Stomach smooth muscle (tissue), 2 donors: ENCODE measurements around the gene KRT82.

ENCODE experiments used
- H3K27ac ChIP-seq: one replicate; pipeline ENCODE4 v1.7.0; 2013; ENCODE audit warnings: mild to moderate bottlenecking, low read length, inconsistent platforms
- H3K27me3 ChIP-seq, 2 donors: one replicate each; pipeline ENCODE4 v1.7.0; 2013; ENCODE audit warnings: low read length in 2 of 2; ENCODE audit not compliant: insufficient read depth in 2 of 2, control insufficient read depth in 1 of 2
- H3K36me3 ChIP-seq, 2 donors: one replicate each; pipeline ENCODE4 v1.7.0; 2013; ENCODE audit warnings: low read length in 2 of 2; ENCODE audit not compliant: control insufficient read depth in 2 of 2, insufficient read depth in 2 of 2
- H3K4me1 ChIP-seq: one replicate; pipeline ENCODE4 v1.7.0; 2013; ENCODE audit warnings: low read length; ENCODE audit not compliant: control insufficient read depth, insufficient read depth
- H3K4me3 ChIP-seq, 2 donors: one replicate each; pipeline ENCODE4 v1.7.0; 2013; ENCODE audit warnings: low read length in 2 of 2
- H3K9ac ChIP-seq, 2 donors: one replicate each; pipeline ENCODE4 v1.7.0; 2013; ENCODE audit warnings: low read length in 2 of 2, mild to moderate bottlenecking in 1 of 2
- H3K9me3 ChIP-seq, 2 donors: one replicate each; pipeline ENCODE4 v1.7.0; 2013; ENCODE audit warnings: low read length in 2 of 2; ENCODE audit not compliant: control insufficient read depth in 2 of 2
- donor health status: healthy.
- donor health status: Pancreatic carcinoma.

KRT82 gene

GRCh38 chr12:52368508-52368907 is 37.6 kb downstream of the KRT82 start:
- H3K9ac ChIP-seq = no peak overlapping the region
- H3K4me3 ChIP-seq = no peak overlapping the region
- no peaks in the 10 kb centered on the region for H3K4me1 ChIP-seq
- no peaks in the 10 kb centered on the region for H3K9me3 ChIP-seq
- no peaks in the 10 kb centered on the region for H3K36me3 ChIP-seq
- H3K27ac ChIP-seq = no peak overlapping the region
- H3K27me3 ChIP-seq = peaks cover 0 to 5% of the 10 kb centered on the region in 2 donors

- Histone ChIP-seq H3K27ac (no peak overlapping the region), H3K4me1 (no peaks in the 10 kb centered on the region), H3K36me3 (no peaks in the 10 kb centered on the region), H3K4me3 (no peak overlapping the region), H3K27me3 (peaks cover 0 to 5% of the 10 kb centered on the region in 2 donors), H3K9me3 (no peaks in the 10 kb centered on the region), H3K9ac (no peak overlapping the region)
Measured at GRCh38 chr12:52367876-52368275, 38.3 kb downstream of the KRT82 start.

- Histone ChIP-seq H3K9ac (no peak within 1 kb of the TSS), H3K9me3 (no peaks in the 10 kb centered on the region), H3K36me3 (no peaks in the 10 kb centered on the region), H3K27ac (no peak within 1 kb of the TSS), H3K4me3 (no peak within 1 kb of the TSS), H3K27me3 (peaks cover 0 to 7% of the 10 kb centered on the region in 2 donors), H3K4me1 (no peaks in the 10 kb centered on the region)
Measured at GRCh38 chr12:52366738-52367485, 39.2 kb downstream of the KRT82 start, which contains the start of gene KRT85. Gene KRT85 (minus strand): TSS chr12:52367481. CDS start chr12:52367405, 76 bp downstream.

- Histone ChIP-seq H3K27ac (no peak overlapping the region), H3K9me3 (no peaks in the 10 kb centered on the region), H3K36me3 (no peaks in the 10 kb centered on the region), H3K4me1 (no peaks in the 10 kb centered on the region), H3K27me3 (peaks cover 0 to 7% of the 10 kb centered on the region in 2 donors), H3K9ac (no peak overlapping the region), H3K4me3 (no peak overlapping the region)
Measured at GRCh38 chr12:52364901-52365489, 41.1 kb downstream of the KRT82 start.

- Histone ChIP-seq H3K9ac (no peak overlapping the region), H3K9me3 (no peaks in the 10 kb centered on the region), H3K36me3 (no peaks in the 10 kb centered on the region), H3K4me3 (no peak overlapping the region), H3K27ac (no peak overlapping the region), H3K27me3 (peaks cover 0 to 7% of the 10 kb centered on the region in 2 donors), H3K4me1 (no peaks in the 10 kb centered on the region)
Measured at GRCh38 chr12:52364061-52364460, 42.1 kb downstream of the KRT82 start.

- Histone ChIP-seq H3K4me1 (no peaks in the 10 kb centered on the region), H3K36me3 (no peaks in the 10 kb centered on the region), H3K27me3 (peaks cover 0 to 8% of the 10 kb centered on the region in 2 donors), H3K9ac (no peak overlapping the region), H3K9me3 (no peaks in the 10 kb centered on the region), H3K4me3 (no peak overlapping the region), H3K27ac (no peak overlapping the region)
Measured at GRCh38 chr12:52363111-52363679, 42.9 kb downstream of the KRT82 start.

- Histone ChIP-seq H3K4me1 (no peaks in the 10 kb centered on the region), H3K9ac (no peak overlapping the region), H3K27me3 (peaks cover 0 to 8% of the 10 kb centered on the region in 2 donors), H3K9me3 (no peaks in the 10 kb centered on the region), H3K4me3 (no peak overlapping the region), H3K36me3 (no peaks in the 10 kb centered on the region), H3K27ac (no peak overlapping the region)
Measured at GRCh38 chr12:52362118-52362726, 43.9 kb downstream of the KRT82 start.

- Histone ChIP-seq H3K4me3 (no peak overlapping the region), H3K27ac (no peak overlapping the region), H3K36me3 (no peaks in the 10 kb centered on the region), H3K9ac (no peak overlapping the region), H3K4me1 (no peaks in the 10 kb centered on the region), H3K27me3 (peaks cover 0 to 8% of the 10 kb centered on the region in 2 donors), H3K9me3 (no peaks in the 10 kb centered on the region)
Measured at GRCh38 chr12:52361553-52361952, 44.6 kb downstream of the KRT82 start.

GRCh38 chr12:52360663-52361271 is 45.4 kb downstream of the KRT82 start:
- Histone ChIP-seq H3K9me3 (no peaks in the 10 kb centered on the region), H3K4me1 (no peaks in the 10 kb centered on the region), H3K27ac (no peak overlapping the region), H3K36me3 (no peaks in the 10 kb centered on the region), H3K9ac (no peak overlapping the region), H3K27me3 (peaks cover 0 to 6% of the 10 kb centered on the region in 2 donors), H3K4me3 (no peak overlapping the region)

GRCh38 chr12:52360106-52360662 is 46.0 kb downstream of the KRT82 start:
- Histone ChIP-seq H3K4me1 (no peaks in the 10 kb centered on the region), H3K9me3 (no peaks in the 10 kb centered on the region), H3K27me3 (peaks cover 0 to 6% of the 10 kb centered on the region in 2 donors), H3K9ac (no peak overlapping the region), H3K27ac (no peak overlapping the region), H3K4me3 (no peak overlapping the region), H3K36me3 (no peaks in the 10 kb centered on the region)
